Measurements from ENCODE around the gene MYOM3.
"Not testable (repeated sequence)": the region's sequence is repeated elsewhere in the genome, so short reads cannot be mapped to it uniquely, and the experiment has no call there.

Gene MYOM3

GRCh38 chr1:24069817-24070216 is 42.1 kb downstream of the MYOM3 start:
- DNase-seq, result no peak

GRCh38 chr1:24067978-24068377 is 44.0 kb downstream of the MYOM3 start:
- DNase-seq, result no peak

- DNase-seq, result no peak
These were observed 46.6 kb downstream of the MYOM3 start for GRCh38 chr1:24065304-24065703.

- DNase-seq, result no peak
These were observed 49.7 kb downstream of the MYOM3 start for GRCh38 chr1:24062221-24062620.

GRCh38 chr1:24060482-24060881 is 51.5 kb downstream of the MYOM3 start:
- DNase-seq, result no peak

GRCh38 chr1:24058671-24059455 is 53.1 kb downstream of the MYOM3 start:
- DNase-seq, result no peak

- no peak for DNase-seq
These were observed 54.8 kb downstream of the MYOM3 start for GRCh38 chr1:24057171-24057570.

GRCh38 chr1:24055681-24056080 is 56.3 kb downstream of the MYOM3 start:
- no peak for DNase-seq

- DNase-seq, result no peak
These were observed 59.7 kb downstream of the MYOM3 start for GRCh38 chr1:24052220-24052619.

- no peak for DNase-seq
These were observed 60.6 kb downstream of the MYOM3 start for GRCh38 chr1:24051206-24051945.

GRCh38 chr1:24049733-24050132 is 62.2 kb downstream of the MYOM3 start:
- no peak for DNase-seq

GRCh38 chr1:24048894-24049293 is 63.0 kb downstream of the MYOM3 start:
- DNase-seq, result not testable (repeated sequence)

- DNase-seq, result no peak
These were observed 63.6 kb downstream of the MYOM3 start for GRCh38 chr1:24048205-24048869.

GRCh38 chr1:24047110-24047477 is 64.8 kb downstream of the MYOM3 start:
- no peak for DNase-seq

- DNase-seq, result no peak
These were observed 66.2 kb downstream of the MYOM3 start for GRCh38 chr1:24045771-24046170.

- DNase-seq, result not testable (repeated sequence)
These were observed 67.3 kb downstream of the MYOM3 start for GRCh38 chr1:24044672-24045071.

GRCh38 chr1:24043345-24044032 is 68.4 kb downstream of the MYOM3 start:
- DNase-seq, result no peak

- DNase-seq, result no peak
These were observed 69.6 kb downstream of the MYOM3 start for GRCh38 chr1:24042315-24042714.

- no peak for DNase-seq
These were observed 75.8 kb downstream of the MYOM3 start for GRCh38 chr1:24036088-24036487.

- DNase-seq, result no peak
These were observed 79.0 kb downstream of the MYOM3 start for GRCh38 chr1:24032981-24033380.

GRCh38 chr1:24030976-24031516 is 80.9 kb downstream of the MYOM3 start:
- DNase-seq, result not testable (repeated sequence)

GRCh38 chr1:24027838-24028468 is 84.0 kb downstream of the MYOM3 start:
- no peak for DNase-seq
